Measurements from ENCODE around the gene GPBP1L1. TPM values are rescaled to one million over a fixed set of nuclear protein-coding genes. Genes with fewer than 3 reads are reported as not detected.
"Not testable (repeated sequence)": the region's sequence is repeated elsewhere in the genome, so short reads cannot be mapped to it uniquely, and the experiment has no call there.

GPBP1L1 gene
- total RNA-seq, 1 donor from 2014 or later, result 93.5 TPM

DNA sequence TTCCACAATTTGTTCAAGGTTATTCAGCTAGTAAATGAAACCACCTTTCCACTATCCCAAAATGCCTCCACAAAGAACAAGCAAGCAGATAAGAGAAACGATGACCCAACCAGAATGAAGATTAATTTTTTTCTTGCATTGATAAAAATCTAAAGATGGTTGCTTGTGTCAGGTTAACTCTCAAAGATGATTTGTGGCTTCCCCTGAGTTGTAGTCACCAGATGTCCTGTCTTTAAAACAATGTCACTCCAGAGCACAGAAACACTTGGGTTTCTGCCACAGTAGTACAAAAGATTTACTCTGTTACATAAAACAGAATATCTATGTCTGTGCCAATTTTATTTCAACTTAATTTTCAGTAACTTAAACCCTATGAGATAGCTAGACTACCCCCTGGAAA lies 51.1 kb downstream of the GPBP1L1 start:
- DNase-seq (ENCODE audit: low read depth in 2 of 2), result no peak

GRCh38 chr1:45630429-45630828 lies 55.9 kb downstream of the GPBP1L1 start:
- no peak for DNase-seq (ENCODE audit: low read depth in 2 of 2)

- DNase-seq (ENCODE audit: low read depth in 2 of 2), result peak in 1 of 2 donors; percentile 86
Measured at GRCh38 chr1:45629035-45629434, 57.3 kb downstream of the GPBP1L1 start.

GRCh38 chr1:45623972-45624371 lies 62.4 kb downstream of the GPBP1L1 start, which contains the start of gene CCDC17:
Gene CCDC17 (minus strand): TSS chr1:45624054. CDS start chr1:45623909, 145 bp downstream.
- DNase-seq (ENCODE audit: low read depth in 2 of 2), result no peak

DNA sequence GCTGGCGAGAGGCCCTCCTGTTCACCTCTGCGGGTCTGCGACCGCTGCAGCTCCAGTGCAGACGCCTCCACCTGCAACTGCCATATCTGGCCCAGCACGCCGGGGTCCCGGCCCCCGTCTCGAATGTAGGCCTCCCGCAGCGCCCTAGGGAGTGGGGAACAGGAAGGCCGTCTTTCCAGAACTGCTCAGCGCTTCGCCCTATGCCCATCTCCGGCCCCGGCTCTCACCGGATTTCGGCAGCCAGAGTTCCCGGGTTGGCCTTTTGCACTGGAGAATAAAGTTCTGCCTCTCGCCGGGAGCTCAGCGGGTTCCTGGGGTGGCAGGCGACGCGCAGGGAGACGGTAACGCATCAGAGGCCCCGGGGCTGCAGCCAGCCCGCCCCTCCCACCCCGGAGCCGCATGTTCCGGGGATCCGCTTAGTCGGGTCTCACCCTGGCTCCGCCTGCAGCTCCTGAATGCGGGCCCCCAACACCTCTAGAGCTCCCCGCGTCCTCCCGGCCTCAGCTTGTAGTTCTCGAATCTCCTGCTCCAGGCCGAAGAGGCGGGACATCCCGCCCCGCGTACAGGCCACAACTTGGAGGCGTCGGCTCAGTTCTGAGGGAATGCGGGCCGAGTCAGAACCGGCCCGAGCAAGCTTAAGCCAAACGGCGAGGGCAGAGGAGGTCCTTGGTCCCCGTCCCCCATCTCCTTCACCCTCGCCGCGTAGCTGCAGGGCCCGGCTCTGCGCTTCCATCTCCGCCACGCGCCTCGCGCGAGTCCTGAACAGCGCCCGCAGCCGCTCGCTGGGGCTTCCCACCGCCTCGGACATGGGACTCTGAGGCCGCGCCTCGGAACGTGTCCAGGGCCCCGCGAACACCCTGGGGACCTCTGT lies 63.6 kb downstream of the GPBP1L1 start:
- no peak for DNase-seq (ENCODE audit: low read depth in 2 of 2)

DNA sequence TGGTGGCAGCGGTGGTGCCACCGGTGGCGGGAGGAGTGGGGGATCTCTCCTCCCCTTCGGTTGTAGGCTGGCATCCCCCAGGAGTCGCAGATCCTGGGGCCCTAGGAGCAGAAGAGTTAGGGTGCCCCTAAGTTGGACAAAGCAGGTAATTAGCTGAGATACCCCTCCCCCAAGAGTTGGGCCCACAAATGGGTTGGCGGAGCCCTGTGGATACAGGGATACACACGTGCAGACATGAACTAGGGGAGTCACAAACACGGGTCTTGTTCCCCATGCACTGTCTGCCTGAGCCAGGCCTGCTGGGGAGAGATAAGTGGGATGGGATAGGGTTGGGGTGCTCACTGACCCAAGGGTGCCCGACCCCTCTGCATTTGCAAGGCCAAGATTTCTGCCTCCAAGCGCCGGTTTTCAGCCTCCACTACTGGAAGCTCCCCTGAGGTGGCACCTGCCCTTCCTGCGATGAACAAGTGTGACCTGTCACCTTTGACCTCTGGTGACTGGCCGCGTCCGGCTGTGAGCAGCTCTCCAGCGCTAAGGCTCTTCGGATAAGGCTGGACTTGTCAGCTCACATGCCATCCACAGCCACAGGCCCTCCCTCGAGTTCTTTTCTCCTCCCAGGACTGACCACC lies 64.3 kb downstream of the GPBP1L1 start:
- peak in 1 of 2 donors; percentile 33 for DNase-seq (ENCODE audit: low read depth in 2 of 2)

DNA sequence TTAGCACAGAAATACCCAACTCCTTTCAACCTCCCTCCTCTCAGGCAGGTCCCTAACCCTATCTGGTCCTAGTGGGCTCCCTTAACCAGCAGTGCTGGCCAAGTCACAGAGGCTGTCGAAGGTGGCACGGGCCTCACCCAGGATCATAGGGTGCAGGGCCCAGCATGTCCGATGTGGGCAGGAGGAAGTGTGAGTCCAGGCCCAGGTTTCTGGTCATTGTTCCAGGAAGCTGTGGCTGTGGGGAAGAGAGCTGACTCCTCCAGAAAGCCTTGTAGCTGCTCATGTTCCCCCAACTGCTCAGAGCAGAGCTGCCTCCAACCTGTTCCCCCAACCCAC lies 64.9 kb downstream of the GPBP1L1 start:
- peak in 1 of 2 donors; percentile 51 for DNase-seq (ENCODE audit: low read depth in 2 of 2)

DNA sequence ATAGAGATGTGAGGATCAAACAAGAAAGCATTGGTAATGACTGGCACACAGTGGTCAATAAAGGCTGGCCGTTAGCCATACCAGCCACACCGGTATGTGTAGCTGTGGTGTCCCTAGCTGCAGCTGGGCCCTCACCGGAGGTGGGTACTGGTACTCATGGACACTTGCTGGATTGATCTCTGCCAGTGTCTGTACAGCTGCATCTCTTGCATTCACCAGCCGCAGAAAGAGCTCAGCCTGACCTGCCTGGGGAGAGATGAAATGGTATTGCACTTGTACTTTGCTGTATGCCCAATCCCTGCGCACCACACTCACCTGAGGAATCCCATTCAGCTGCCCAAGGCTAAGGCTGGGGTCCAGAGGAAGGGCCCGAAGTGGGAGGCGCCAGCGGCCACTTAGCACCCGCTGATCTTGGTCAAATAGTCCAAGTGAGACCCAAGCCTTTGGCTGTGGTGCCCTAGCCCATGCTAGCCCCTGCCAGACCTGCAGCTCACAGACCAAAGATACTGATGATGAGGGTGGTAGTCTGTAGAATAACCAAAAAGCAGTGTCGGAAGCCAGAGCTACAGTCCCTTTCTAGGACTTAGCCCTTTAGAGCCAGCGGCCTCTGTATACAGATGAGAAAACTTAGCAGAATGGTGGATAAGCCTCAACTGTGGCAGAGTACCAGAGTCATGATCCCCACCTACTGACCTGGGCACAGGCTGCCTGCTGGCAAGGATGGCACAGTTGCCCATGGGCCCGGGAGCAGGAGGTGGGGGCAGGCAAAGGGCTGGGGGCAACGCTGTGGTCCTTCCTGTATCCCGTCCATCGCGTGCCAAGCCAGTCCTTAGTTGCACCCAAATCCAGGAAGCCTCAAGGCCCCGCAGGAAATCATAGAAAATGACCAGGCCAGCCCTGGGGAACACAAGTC lies 65.5 kb downstream of the GPBP1L1 start:
- no peak for DNase-seq (ENCODE audit: low read depth in 2 of 2)

DNA sequence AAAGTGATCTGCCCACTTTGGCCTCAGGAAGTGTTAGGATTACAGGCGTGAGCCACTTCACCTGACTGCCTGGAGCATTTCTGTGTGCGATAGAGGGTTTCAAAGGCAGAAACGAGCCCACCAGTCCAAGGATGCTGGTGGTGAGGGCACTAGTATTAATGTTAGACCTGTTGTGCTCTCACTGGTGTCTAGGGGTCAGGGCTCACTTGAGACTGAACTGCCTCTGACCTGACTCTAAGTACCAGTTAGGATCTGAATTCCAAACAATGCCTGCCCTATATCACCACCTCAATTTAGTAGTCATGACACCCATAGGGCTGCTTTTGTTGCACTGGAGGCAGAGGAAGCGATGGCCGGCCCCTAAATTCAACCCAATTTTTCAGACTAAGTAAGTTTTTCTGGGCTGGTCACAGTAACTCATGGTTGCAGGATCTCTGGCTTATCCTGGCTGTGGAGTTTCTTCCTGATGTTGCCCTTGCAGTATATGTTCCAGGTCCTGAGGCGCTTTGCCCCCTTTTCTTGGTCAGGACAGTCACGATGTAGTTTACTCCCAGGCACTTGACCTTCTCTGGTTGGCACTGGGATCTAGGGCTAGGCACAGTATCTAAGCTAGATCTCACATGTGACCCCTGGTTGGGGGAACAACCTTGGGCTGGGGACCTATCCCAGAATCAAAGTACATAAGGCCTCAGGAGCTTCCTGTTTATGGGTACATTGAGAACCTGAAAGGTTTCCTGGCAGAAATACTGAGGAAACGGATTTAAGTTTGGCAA lies 67.0 kb downstream of the GPBP1L1 start:
- DNase-seq (ENCODE audit: low read depth in 2 of 2), result no peak

DNA sequence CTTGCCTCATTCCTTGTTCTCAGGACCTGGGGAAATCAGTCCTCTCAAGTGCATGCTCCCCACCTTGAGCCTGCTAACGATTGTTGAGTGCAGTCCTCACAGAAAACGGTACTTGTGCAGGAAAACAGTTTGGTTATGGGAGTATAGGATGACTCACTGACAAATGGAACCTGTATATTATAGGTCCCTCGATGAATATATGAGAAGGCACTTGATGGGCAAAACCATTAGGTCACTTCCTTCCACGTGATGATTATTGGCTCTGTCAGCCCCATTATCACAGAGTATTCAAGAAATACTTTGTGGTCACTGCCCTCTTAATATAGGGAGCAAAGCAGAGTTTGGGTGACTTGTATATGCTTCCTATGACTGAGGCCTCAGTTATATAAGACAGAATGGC lies 68.7 kb downstream of the GPBP1L1 start:
- DNase-seq (ENCODE audit: low read depth in 2 of 2), result peak; percentile 57 to 78

GRCh38 chr1:45615885-45616284 lies 70.4 kb downstream of the GPBP1L1 start:
- DNase-seq (ENCODE audit: low read depth in 2 of 2), result no peak

GRCh38 chr1:45612941-45613579 lies 73.3 kb downstream of the GPBP1L1 start:
- DNase-seq (ENCODE audit: low read depth in 2 of 2), result no peak

DNA sequence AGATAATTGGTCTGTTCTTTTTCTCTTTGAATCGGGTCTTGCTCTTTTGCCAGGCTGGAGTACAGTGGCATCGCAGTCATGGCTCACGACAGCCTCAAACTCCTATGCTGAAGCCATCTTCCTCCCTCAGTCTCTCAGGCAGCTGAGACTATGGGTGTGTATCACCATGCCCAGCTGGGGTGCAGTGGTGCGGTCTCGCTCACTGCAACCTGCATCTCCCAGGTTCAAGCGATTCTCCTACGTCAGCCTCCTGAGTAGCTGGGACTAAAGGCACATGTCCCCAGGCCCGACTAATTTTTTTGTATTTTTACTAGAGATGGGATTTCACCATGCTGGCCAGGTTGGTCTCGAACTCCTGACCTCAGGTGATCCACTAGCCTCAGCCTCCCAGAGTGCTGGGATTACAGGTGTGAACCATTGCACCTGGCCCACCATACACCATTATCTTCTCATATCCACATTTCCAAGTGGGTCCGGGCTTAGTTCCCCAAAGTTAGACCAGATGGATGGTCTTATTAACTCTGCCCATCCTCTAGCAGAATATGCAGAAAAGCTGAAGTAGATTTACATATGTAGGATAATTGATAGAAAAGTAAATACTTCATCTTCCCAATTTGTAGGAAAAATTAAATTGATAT lies 75.6 kb downstream of the GPBP1L1 start:
- no peak for DNase-seq (ENCODE audit: low read depth in 2 of 2)

DNA sequence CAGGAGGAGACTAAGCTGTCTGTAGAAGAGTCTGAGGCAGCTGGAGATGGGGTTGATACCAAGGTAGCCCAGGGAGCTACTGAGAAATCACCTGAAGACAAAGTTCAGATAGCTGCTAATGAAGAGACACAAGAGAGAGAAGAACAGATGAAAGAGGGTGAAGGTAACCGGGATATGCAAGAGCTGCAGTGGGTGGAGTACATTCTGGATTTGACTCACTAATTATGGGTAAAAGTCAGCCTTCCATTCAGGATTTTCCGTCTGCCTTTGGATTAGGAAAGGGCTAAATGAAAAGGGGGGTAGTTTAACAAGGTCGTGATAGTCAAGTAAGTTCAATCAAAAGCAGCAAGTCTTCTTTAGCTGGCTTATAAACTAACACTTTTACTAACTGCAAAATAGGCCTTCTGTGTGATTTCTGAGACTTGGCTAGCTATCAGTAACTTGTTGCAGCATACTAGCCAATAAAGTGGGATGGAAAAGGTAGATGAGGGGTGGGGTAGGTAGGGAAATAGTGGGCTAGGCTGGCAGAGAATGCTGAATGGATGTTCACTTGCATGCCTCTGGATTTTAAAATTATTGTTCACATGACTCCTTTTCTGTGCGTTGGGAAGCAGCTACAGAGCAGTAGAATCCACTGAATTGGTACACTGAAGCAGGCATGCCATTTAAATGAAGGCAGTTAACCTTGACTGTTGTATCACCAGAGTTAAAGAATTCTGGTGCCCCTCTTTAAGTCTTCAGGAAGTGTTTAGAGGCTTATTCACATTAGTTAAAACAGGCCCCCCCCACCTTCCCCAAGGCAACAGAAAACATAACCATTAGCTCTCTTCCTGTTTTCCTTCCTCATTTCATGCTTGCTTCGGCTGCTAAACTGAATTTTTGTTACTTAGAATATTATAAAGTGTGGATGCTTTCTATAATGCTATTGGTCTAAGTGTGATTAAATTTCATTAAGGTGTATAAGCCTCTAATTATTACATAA lies 77.9 kb downstream of the GPBP1L1 start:
- DNase-seq (ENCODE audit: low read depth in 2 of 2), result peak; percentile 71 to 87

GRCh38 chr1:45607404-45608074 lies 78.8 kb downstream of the GPBP1L1 start:
- peak in 1 of 2 donors; percentile 39 for DNase-seq (ENCODE audit: low read depth in 2 of 2)

DNA sequence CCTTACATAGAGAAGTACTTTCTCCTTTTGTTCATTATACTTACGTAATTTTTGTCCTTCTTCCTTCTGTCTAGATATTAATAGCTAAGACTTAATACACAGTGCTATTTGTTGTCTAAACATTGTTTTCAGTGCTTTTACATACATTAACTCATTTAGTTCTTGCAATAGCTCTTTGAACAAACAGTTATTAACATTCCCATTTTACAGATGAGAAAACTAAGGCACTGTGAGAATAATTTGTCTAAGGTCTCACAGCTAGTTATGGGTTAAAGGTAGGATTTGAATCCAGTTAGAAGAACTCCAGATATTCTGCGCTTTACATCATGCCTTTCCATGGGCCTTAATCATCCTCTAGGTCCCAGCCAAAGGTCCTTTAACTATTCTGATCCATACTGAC lies 82.1 kb downstream of the GPBP1L1 start:
- DNase-seq (ENCODE audit: low read depth in 2 of 2), result no peak

- DNase-seq (ENCODE audit: low read depth in 2 of 2), result not testable (repeated sequence)
Measured at GRCh38 chr1:45596765-45597164, 89.6 kb downstream of the GPBP1L1 start.

GRCh38 chr1:45594412-45594811 lies 91.9 kb downstream of the GPBP1L1 start:
- no peak for DNase-seq (ENCODE audit: low read depth in 2 of 2)

Data from lung microvascular endothelial cell (primary cell).